ENCODE measurements around the gene WDR70.
"Not testable (repeated sequence)": the region's sequence is repeated elsewhere in the genome, so short reads cannot be mapped to it uniquely, and the experiment has no call there.

GRCh38 chr5:37672118-37672588, 293.0 kb downstream of the WDR70 start:
- TF ChIP-seq CTCF, POLR2A (IDR thresholded peaks at IDR 0.05): not testable (repeated sequence)
